Osteocyte (in vitro differentiated cells): ENCODE results near the gene MRGPRD. TPM values are rescaled to one million over a fixed set of nuclear protein-coding genes. Genes with fewer than 3 reads are reported as not detected.
A peak's percentile ranks its signal among the peaks of the same experiment; 100 is the strongest.

Experiments
- DNase-seq: peaks from one replicate; pipeline ENCODE4 v3.0.0; 2021; ENCODE audit warnings: mixed read lengths; ENCODE audit not compliant: unreplicated experiment; ENCODE audit errors: extremely low spot score
- H3K27ac Mint-ChIP-seq: one replicate; pipeline ENCODE4 v1.8.0; 2021; ENCODE audit warnings: mild to moderate bottlenecking, mixed read lengths; ENCODE audit not compliant: unreplicated experiment
- H3K27me3 Mint-ChIP-seq: one replicate; pipeline ENCODE4 v1.8.0; 2021; ENCODE audit warnings: mixed read lengths; ENCODE audit not compliant: unreplicated experiment
- H3K36me3 Mint-ChIP-seq: one replicate; pipeline ENCODE4 v1.8.0; 2021; ENCODE audit warnings: mixed read lengths; ENCODE audit not compliant: unreplicated experiment
- H3K4me1 Mint-ChIP-seq: one replicate; pipeline ENCODE4 v1.8.0; 2021; ENCODE audit warnings: mixed read lengths; ENCODE audit not compliant: unreplicated experiment
- H3K4me3 Mint-ChIP-seq: one replicate; pipeline ENCODE4 v1.8.0; 2021; ENCODE audit warnings: mild to moderate bottlenecking, moderate library complexity, mixed read lengths; ENCODE audit not compliant: unreplicated experiment
- H3K9me3 Mint-ChIP-seq: one replicate; pipeline ENCODE4 v1.8.0; 2021; ENCODE audit warnings: mixed read lengths; ENCODE audit not compliant: unreplicated experiment
- total RNA-seq: library from RNA; stranded (reverse); gene quantifications from 2 replicates; pipeline ENCODE4 v1.2.1, GENCODE V29; 2021
- TF ChIP-seq, protein P1 (sequence below): fragments of 200-600 bp; sonication (generic); IDR thresholded peaks from 2 replicates; pipeline ENCODE4 v1.5.0; 2021; ENCODE audit warnings: antibody characterized with exemption, mild to moderate bottlenecking, moderate library complexity

MRGPRD gene
- total RNA-seq, 1 donor from 2014 or later = not detected

GRCh38 chr11:68942751-68943271, 38.0 kb downstream of the MRGPRD start:
- Mint-ChIP-seq H3K27me3 (no peaks in the 10 kb centered on the region), H3K9me3 (no peaks in the 10 kb centered on the region), H3K4me3 (no peak overlapping the region), H3K27ac (peak overlapping the region; percentile 1), H3K4me1 (peaks cover 21% of the 10 kb centered on the region), H3K36me3 (peaks cover 11% of the 10 kb centered on the region)
- TF ChIP-seq, protein P1, sequence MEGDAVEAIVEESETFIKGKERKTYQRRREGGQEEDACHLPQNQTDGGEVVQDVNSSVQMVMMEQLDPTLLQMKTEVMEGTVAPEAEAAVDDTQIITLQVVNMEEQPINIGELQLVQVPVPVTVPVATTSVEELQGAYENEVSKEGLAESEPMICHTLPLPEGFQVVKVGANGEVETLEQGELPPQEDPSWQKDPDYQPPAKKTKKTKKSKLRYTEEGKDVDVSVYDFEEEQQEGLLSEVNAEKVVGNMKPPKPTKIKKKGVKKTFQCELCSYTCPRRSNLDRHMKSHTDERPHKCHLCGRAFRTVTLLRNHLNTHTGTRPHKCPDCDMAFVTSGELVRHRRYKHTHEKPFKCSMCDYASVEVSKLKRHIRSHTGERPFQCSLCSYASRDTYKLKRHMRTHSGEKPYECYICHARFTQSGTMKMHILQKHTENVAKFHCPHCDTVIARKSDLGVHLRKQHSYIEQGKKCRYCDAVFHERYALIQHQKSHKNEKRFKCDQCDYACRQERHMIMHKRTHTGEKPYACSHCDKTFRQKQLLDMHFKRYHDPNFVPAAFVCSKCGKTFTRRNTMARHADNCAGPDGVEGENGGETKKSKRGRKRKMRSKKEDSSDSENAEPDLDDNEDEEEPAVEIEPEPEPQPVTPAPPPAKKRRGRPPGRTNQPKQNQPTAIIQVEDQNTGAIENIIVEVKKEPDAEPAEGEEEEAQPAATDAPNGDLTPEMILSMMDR = no peak
- no peak for DNase-seq

DNA sequence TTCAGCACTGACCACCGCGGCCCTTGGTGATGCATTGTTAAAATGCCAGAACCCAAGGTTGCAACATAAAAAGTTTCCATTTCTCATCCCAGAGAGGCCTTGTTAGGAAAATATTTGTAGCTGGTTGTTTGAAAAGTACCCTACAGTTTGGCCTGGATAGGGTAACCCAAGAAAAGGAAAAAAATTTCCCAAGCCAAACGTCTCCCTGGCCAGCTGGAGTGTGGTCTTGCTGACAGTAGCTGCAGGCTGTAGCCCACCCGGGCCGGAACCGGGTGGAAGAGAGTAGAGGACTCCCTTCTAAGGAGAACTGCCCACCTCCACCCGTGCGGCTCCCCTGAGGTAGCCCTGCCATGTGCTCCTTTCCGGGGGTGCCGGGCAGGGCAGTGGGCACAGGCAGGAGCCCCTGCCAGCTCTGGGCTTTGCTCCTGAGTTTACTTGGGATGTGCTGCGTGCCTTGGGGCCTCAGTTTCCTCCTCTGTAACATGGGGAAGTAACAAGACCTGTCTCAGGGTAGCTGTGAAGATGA, 38.6 kb downstream of the MRGPRD start:
- Mint-ChIP-seq H3K4me3 (no peak overlapping the region), H3K27ac (no peak overlapping the region)

GRCh38 chr11:68941324-68942094, 39.3 kb downstream of the MRGPRD start:
- TF ChIP-seq, protein P1 = no peak
- Mint-ChIP-seq H3K4me3 (no peak overlapping the region), H3K9me3 (no peaks in the 10 kb centered on the region), H3K4me1 (peaks cover 15% of the 10 kb centered on the region), H3K27ac (no peak overlapping the region), H3K27me3 (no peaks in the 10 kb centered on the region), H3K36me3 (peaks cover 11% of the 10 kb centered on the region)
- no peak for DNase-seq

More for the DNA sequence above, 38.6 kb downstream of the MRGPRD start:
- peaks cover 11% of the 10 kb centered on the region for H3K36me3 Mint-ChIP-seq
- no peak for DNase-seq
- TF ChIP-seq, protein P1 = no peak
- H3K27me3 Mint-ChIP-seq = no peaks in the 10 kb centered on the region
- no peaks in the 10 kb centered on the region for H3K9me3 Mint-ChIP-seq
- peaks cover 21% of the 10 kb centered on the region for H3K4me1 Mint-ChIP-seq

GRCh38 chr11:68940651-68941323, 40.0 kb downstream of the MRGPRD start:
- H3K4me1 Mint-ChIP-seq = peaks cover 8% of the 10 kb centered on the region
- TF ChIP-seq, protein P1 = no peak
- H3K27me3 Mint-ChIP-seq = no peaks in the 10 kb centered on the region
- DNase-seq = no peak
- H3K36me3 Mint-ChIP-seq = peaks cover 13% of the 10 kb centered on the region
- no peak overlapping the region for H3K27ac Mint-ChIP-seq
- H3K9me3 Mint-ChIP-seq = no peaks in the 10 kb centered on the region
- H3K4me3 Mint-ChIP-seq = no peak overlapping the region
